ENCODE results near the gene FXYD7.

Gene FXYD7

DNA sequence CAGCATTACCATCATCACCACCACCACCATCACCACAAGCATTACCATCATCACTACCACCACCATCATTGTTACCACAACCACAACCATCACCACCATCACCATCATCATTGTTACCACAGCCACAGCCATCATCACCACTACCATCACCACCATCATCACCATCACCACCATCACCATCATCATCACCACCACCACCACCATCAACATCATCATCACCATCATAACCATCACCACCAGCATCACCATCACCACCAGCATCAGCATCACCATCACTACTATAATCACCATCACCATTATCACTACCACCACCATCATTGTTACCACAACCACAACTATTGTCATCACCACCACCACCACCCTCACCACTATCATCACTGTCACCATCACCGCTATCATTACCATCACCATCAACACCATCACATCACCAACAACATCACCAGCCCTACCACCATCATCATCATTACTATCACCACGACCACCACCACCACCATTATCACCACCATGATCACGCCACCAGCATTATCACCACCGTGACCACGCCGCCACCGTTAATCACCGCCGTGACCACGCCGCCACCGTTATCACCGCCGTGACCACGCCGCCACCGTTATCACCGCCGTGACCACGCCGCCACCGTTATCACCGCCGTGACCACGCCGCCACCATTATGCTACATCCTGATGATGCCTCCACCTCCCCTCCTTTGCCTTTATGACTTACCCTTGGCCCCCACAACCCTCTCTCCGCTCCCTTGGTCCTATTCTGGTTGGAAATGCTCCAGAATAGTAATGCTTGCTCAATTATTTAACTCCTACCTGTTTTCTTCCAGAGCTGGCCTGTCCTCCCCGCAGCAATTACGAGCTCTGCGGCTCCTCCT, 37.4 kb upstream of the FXYD7 start (continued):
- TF ChIP-seq KLF8 (tag by site-specific recombination; IDR thresholded peaks at IDR 0.05) (no peak), KLF9 (tag by site-specific recombination; IDR thresholded peaks at IDR 0.05; ENCODE audit: low read depth) (0 out of 2 replicates have a peak, but pooled peaks have one; percentile 10), ZNF677 (tag by site-specific recombination; IDR thresholded peaks at IDR 0.05) (no peak), ZNF302 (tag by site-specific recombination; IDR thresholded peaks at IDR 0.05; ENCODE audit: low read depth) (no peak), ZNF514 (tag by site-specific recombination; IDR thresholded peaks at IDR 0.05) (no peak; the same call in 1 of the 2 replicates), KLF1 (tag by site-specific recombination; IDR thresholded peaks at IDR 0.05) (0 out of 2 replicates have a peak, but pooled peaks have one; percentile 7), ZNF248 (tag by site-specific recombination; IDR thresholded peaks at IDR 0.05) (peak; percentile 29; the same call in 1 of the 2 replicates), ZNF394 (tag by site-specific recombination; IDR thresholded peaks at IDR 0.05; ENCODE audit: borderline replicate concordance) (no peak), MZF1 (tag by site-specific recombination; IDR thresholded peaks at IDR 0.05; ENCODE audit: borderline replicate concordance) (no peak), ZNF571 (tag by site-specific recombination; IDR thresholded peaks at IDR 0.05) (peak; percentile 31; the same call in 1 of the 2 replicates), ZNF747 (tag by site-specific recombination; IDR thresholded peaks at IDR 0.05) (0 out of 2 replicates have a peak, but pooled peaks have one; percentile 39), ZNF654 (tag by site-specific recombination; IDR thresholded peaks at IDR 0.05; ENCODE audit: low read depth) (no peak), ZNF140 (tag by site-specific recombination; IDR thresholded peaks at IDR 0.05) (no peak), ZSCAN16 (tag by site-specific recombination; IDR thresholded peaks at IDR 0.05) (no peak), ZNF776 (tag by site-specific recombination; IDR thresholded peaks at IDR 0.05; ENCODE audit: borderline replicate concordance) (peak; percentile 63), RBAK (tag by site-specific recombination; IDR thresholded peaks at IDR 0.05) (no peak), ZNF37A (tag by site-specific recombination; IDR thresholded peaks at IDR 0.05) (no peak), GLI4 (tag by site-specific recombination; IDR thresholded peaks at IDR 0.05) (0 out of 2 replicates have a peak, but pooled peaks have one; percentile 64), ZNF24 (tag by site-specific recombination; IDR thresholded peaks at IDR 0.05) (no peak)
- TF ChIP-seq, protein P1, sequence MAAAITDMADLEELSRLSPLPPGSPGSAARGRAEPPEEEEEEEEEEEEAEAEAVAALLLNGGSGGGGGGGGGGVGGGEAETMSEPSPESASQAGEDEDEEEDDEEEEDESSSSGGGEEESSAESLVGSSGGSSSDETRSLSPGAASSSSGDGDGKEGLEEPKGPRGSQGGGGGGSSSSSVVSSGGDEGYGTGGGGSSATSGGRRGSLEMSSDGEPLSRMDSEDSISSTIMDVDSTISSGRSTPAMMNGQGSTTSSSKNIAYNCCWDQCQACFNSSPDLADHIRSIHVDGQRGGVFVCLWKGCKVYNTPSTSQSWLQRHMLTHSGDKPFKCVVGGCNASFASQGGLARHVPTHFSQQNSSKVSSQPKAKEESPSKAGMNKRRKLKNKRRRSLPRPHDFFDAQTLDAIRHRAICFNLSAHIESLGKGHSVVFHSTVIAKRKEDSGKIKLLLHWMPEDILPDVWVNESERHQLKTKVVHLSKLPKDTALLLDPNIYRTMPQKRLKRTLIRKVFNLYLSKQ (tag by site-specific recombination; IDR thresholded peaks at IDR 0.05; ENCODE audit: borderline replicate concordance): 0 out of 2 replicates have a peak, but pooled peaks have one; percentile 9
- TF ChIP-seq, protein P2, sequence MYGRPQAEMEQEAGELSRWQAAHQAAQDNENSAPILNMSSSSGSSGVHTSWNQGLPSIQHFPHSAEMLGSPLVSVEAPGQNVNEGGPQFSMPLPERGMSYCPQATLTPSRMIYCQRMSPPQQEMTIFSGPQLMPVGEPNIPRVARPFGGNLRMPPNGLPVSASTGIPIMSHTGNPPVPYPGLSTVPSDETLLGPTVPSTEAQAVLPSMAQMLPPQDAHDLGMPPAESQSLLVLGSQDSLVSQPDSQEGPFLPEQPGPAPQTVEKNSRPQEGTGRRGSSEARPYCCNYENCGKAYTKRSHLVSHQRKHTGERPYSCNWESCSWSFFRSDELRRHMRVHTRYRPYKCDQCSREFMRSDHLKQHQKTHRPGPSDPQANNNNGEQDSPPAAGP (tag by site-specific recombination; IDR thresholded peaks at IDR 0.05): no peak
- TF ChIP-seq, protein P3, sequence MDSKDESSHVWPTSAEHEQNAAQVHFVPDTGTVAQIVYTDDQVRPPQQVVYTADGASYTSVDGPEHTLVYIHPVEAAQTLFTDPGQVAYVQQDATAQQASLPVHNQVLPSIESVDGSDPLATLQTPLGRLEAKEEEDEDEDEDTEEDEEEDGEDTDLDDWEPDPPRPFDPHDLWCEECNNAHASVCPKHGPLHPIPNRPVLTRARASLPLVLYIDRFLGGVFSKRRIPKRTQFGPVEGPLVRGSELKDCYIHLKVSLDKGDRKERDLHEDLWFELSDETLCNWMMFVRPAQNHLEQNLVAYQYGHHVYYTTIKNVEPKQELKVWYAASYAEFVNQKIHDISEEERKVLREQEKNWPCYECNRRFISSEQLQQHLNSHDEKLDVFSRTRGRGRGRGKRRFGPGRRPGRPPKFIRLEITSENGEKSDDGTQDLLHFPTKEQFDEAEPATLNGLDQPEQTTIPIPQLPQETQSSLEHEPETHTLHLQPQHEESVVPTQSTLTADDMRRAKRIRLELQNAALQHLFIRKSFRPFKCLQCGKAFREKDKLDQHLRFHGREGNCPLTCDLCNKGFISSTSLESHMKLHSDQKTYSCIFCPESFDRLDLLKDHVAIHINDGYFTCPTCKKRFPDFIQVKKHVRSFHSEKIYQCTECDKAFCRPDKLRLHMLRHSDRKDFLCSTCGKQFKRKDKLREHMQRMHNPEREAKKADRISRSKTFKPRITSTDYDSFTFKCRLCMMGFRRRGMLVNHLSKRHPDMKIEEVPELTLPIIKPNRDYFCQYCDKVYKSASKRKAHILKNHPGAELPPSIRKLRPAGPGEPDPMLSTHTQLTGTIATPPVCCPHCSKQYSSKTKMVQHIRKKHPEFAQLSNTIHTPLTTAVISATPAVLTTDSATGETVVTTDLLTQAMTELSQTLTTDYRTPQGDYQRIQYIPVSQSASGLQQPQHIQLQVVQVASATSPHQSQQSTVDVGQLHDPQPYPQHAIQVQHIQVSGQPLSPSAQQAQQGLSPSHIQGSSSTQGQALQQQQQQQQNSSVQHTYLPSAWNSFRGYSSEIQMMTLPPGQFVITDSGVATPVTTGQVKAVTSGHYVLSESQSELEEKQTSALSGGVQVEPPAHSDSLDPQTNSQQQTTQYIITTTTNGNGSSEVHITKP (tag by site-specific recombination; IDR thresholded peaks at IDR 0.05): no peak
- TF ChIP-seq, protein P4, sequence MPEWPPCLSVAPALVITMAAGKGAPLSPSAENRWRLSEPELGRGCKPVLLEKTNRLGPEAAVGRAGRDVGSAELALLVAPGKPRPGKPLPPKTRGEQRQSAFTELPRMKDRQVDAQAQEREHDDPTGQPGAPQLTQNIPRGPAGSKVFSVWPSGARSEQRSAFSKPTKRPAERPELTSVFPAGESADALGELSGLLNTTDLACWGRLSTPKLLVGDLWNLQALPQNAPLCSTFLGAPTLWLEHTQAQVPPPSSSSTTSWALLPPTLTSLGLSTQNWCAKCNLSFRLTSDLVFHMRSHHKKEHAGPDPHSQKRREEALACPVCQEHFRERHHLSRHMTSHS (tag by site-specific recombination; IDR thresholded peaks at IDR 0.05): peak; percentile 16; the same call in 1 of the 2 replicates
- TF ChIP-seq, protein P5, sequence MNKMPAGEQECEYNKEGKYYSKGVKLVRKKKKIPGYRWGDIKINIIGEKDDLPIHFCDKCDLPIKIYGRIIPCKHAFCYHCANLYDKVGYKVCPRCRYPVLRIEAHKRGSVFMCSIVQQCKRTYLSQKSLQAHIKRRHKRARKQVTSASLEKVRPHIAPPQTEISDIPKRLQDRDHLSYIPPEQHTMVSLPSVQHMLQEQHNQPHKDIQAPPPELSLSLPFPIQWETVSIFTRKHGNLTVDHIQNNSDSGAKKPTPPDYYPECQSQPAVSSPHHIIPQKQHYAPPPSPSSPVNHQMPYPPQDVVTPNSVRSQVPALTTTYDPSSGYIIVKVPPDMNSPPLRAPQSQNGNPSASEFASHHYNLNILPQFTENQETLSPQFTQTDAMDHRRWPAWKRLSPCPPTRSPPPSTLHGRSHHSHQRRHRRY (tag by site-specific recombination; IDR thresholded peaks at IDR 0.05): 0 out of 2 replicates have a peak, but pooled peaks have one; percentile 58
